HPDE6-E6E7 (cell line): ENCODE results near the gene CRABP2.

Experiments
- DNase-seq: peaks from one replicate; pipeline ENCODE4 v3.0.0; 2011; ENCODE audit warnings: missing footprints; ENCODE audit errors: extremely low spot score

The CRABP2 gene

GRCh38 chr1:156655151-156655903 lies 50.1 kb downstream of the CRABP2 start:
- no peak for DNase-seq

- DNase-seq, result no peak
Measured at GRCh38 chr1:156654700-156655099, 50.7 kb downstream of the CRABP2 start.

- no peak for DNase-seq
Measured at GRCh38 chr1:156652992-156653355, 52.4 kb downstream of the CRABP2 start.

- no peak for DNase-seq
Measured at GRCh38 chr1:156652131-156652991, 53.0 kb downstream of the CRABP2 start.
